A673 (cell line): Measurements from ENCODE around the gene CDH4. TPM values are rescaled to one million over a fixed set of nuclear protein-coding genes. Genes with fewer than 3 reads are reported as not detected.
"Not testable (repeated sequence)": the region's sequence is repeated elsewhere in the genome, so short reads cannot be mapped to it uniquely, and the experiment has no call there.

Source experiments
- BruUV-seq: library from RNA; stranded (reverse); fragments of 400-500 nt; replicated peaks from 2 replicates; lab custom pipeline; 2021; lab: Mats Ljungman, UMichigan
- CTCF ChIA-PET: fragments of 300-600 bp; sonication (Branson Sonifier 250); formaldehyde crosslinking; loops from one replicate; lab custom pipeline; 2022; ENCODE audit warnings: antibody characterized with exemption; lab: Charles Lee
- POLR2A ChIA-PET: fragments of 300-600 bp; sonication (Branson Sonifier 250); formaldehyde crosslinking; loops from one replicate; lab custom pipeline; 2022; ENCODE audit warnings: antibody characterized with exemption; ENCODE audit not compliant: low non-redundant PET; lab: Charles Lee
- DNase-seq: peaks from one replicate; pipeline ENCODE4 v3.0.0-alpha.2; 2015; ENCODE audit warnings: low spot score
- H3K27ac ChIP-seq: fragments of 200-600 bp; sonication (generic); 2 replicates; pipeline ENCODE4 v1.5.1; 2016; ENCODE audit warnings: mixed run types, low read depth, mild to moderate bottlenecking, mixed read lengths, antibody characterized with exemption, low read length; ENCODE audit not compliant: poor library complexity, severe bottlenecking
- H3K27me3 ChIP-seq: fragments of 200-600 bp; sonication (generic); replicated peaks from 2 replicates; pipeline ENCODE4 v1.6.1; 2017; ENCODE audit warnings: mixed run types, low read depth, mild to moderate bottlenecking, mixed read lengths, antibody characterized with exemption, low read length; ENCODE audit not compliant: insufficient read depth, poor library complexity
- H3K36me3 ChIP-seq: fragments of 200-600 bp; sonication (generic); 2 replicates; pipeline ENCODE4 v1.6.1; 2016; ENCODE audit warnings: mixed run types, mild to moderate bottlenecking, mixed read lengths, antibody characterized with exemption, low read length; ENCODE audit not compliant: insufficient read depth, poor library complexity, severe bottlenecking
- H3K4me1 ChIP-seq: fragments of 200-600 bp; sonication (generic); 2 replicates; pipeline ENCODE4 v1.6.1; 2017; ENCODE audit warnings: mixed run types, mild to moderate bottlenecking, mixed read lengths, antibody characterized with exemption, low read length; ENCODE audit not compliant: insufficient read depth, poor library complexity, severe bottlenecking
- H3K4me3 ChIP-seq: fragments of 200-600 bp; sonication (generic); 2 replicates; pipeline ENCODE4 v1.5.1; 2016; ENCODE audit warnings: low read depth, mixed run types, mild to moderate bottlenecking, mixed read lengths, low read length; ENCODE audit not compliant: poor library complexity, severe bottlenecking
- H3K9me3 ChIP-seq: fragments of 200-600 bp; sonication (generic); 2 replicates; pipeline ENCODE4 v1.6.1; 2016; ENCODE audit warnings: mixed run types, low read depth, mild to moderate bottlenecking, mixed read lengths, antibody characterized with exemption, low read length; ENCODE audit not compliant: poor library complexity, severe bottlenecking
- EZH2 ChIP-seq: fragments of 200-600 bp; sonication (generic); IDR thresholded peaks from 2 replicates; pipeline ENCODE4 v1.6.1; 2017; ENCODE audit warnings: borderline replicate concordance, low read depth, mild to moderate bottlenecking, mixed read lengths, antibody characterized with exemption, low read length; ENCODE audit not compliant: poor library complexity, severe bottlenecking
- intact Hi-C: fragments of 100-400 bp; cut with micrococcal nuclease; formaldehyde crosslinking; loops from one replicate; pipeline ENCODE4 v1.10.0; 2022; ENCODE audit not compliant: unreplicated experiment
- total RNA-seq: library from RNA; stranded (reverse); gene quantifications from 2 replicates; pipeline ENCODE4 v1.2.3, GENCODE V29; 2021
- TF ChIP-seq, protein P1 (sequence below): fragments of 300-800, 200-600 bp; sonication (generic); conservative IDR thresholded peaks from 2 replicates; pipeline ENCODE4 v1.5.1; 2017; ENCODE audit warnings: low read depth, mild to moderate bottlenecking, antibody characterized with exemption, low read length, moderate library complexity, mixed read lengths

CDH4 gene
- total RNA-seq, 1 experiment from 2014 or later: 8.3 TPM

DNA sequence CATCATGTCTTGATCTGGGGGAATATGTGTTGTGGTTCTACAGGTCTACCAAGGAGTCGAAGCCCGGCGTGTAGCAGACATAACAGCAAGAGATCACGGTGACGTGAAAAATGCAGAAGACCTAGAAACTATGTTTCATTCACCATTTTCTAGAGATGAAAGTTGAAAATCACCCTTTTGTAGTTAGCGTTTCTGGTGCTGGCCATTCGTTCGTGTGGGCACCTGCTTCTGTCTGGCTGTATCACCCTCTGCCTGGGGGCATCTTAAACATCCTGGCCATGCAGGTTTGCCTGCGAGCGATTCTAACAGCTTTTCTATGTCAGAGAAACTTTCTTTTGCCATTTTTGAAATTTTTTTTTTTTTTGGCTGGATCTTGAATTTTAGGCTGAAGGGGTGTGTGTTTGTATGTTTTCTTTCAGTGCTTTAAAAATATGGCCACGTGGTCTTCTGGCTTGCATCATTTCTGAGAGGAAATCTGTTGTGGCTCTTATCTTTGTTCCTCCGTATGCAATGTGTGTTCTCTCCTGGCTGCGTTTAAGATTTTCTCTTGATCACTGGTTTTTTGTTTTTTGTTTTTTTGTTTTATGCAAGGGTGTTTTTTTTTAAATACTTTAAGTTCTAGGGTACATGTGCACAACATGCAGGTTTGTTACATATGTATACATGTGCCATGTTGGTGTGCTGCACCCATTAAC lies 226.7 kb downstream of the CDH4 start:
- H3K36me3 ChIP-seq: no peaks in the 10 kb centered on the region
- H3K27ac ChIP-seq: no peak overlapping the region
- BruUV-seq: no TSS peak
- no peak overlapping the region for H3K4me3 ChIP-seq
- H3K9me3 ChIP-seq: no peaks in the 10 kb centered on the region
- POLR2A ChIA-PET: no interaction called here
- intact Hi-C loops: no loop called here
- DNase-seq: no peak
- CTCF ChIA-PET: no interaction called here
- no peaks in the 10 kb centered on the region for H3K4me1 ChIP-seq
- peaks cover 14% of the 10 kb centered on the region for H3K27me3 ChIP-seq
- TF ChIP-seq EZH2: no peak
- TF ChIP-seq, protein P1, sequence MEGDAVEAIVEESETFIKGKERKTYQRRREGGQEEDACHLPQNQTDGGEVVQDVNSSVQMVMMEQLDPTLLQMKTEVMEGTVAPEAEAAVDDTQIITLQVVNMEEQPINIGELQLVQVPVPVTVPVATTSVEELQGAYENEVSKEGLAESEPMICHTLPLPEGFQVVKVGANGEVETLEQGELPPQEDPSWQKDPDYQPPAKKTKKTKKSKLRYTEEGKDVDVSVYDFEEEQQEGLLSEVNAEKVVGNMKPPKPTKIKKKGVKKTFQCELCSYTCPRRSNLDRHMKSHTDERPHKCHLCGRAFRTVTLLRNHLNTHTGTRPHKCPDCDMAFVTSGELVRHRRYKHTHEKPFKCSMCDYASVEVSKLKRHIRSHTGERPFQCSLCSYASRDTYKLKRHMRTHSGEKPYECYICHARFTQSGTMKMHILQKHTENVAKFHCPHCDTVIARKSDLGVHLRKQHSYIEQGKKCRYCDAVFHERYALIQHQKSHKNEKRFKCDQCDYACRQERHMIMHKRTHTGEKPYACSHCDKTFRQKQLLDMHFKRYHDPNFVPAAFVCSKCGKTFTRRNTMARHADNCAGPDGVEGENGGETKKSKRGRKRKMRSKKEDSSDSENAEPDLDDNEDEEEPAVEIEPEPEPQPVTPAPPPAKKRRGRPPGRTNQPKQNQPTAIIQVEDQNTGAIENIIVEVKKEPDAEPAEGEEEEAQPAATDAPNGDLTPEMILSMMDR: no peak

GRCh38 chr20:61479433-61479832 lies 227.4 kb downstream of the CDH4 start:
- H3K9me3 ChIP-seq, H3K27ac ChIP-seq, POLR2A ChIA-PET, BruUV-seq, H3K36me3 ChIP-seq, H3K4me3 ChIP-seq, intact Hi-C loops, CTCF ChIA-PET, DNase-seq, H3K4me1 ChIP-seq: not testable (repeated sequence)
- peaks cover 13% of the 10 kb centered on the region for H3K27me3 ChIP-seq

DNA sequence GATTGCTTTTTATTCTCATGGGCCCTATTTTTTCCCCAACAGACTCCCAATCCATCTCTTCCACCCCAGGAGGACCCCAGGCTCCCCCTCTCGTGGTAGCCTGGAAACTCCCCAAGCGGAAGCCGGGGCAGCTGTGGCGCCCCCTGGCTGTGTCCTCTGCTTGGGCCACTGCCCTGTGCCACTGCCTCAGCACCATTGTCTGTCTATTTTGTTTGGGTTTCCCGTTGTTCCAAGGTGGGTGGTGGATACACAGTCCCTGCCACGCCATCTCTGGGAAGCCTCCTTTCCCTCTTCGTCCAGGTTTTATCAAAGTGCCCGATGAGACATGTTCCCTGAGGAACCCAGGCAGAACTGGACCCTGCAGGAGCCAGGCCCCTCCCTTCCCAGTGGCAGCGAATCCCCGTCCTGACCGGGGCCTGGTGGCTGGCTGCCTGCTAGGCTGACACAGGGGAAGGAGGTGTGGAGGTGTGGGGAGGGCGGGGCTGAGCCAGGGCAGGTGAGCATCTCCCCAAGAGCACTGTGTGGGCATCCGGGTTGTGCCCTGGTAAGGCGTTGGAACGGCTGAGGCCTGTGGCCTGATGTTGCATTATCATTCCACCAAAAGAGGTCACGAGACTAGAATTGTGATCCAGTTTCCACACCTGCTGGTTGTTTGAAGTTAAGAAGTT lies 228.2 kb downstream of the CDH4 start:
- TF ChIP-seq EZH2: no peak
- TF ChIP-seq, protein P1: peak; percentile 53
- H3K4me3 ChIP-seq: no peak overlapping the region
- no peaks in the 10 kb centered on the region for H3K9me3 ChIP-seq
- ChIA-PET POLR2A (no interaction called here), CTCF (no interaction called here)
- intact Hi-C loops: no loop called here
- peaks cover 8% of the 10 kb centered on the region for H3K27me3 ChIP-seq
- no TSS peak for BruUV-seq
- H3K27ac ChIP-seq: no peak overlapping the region
- no peaks in the 10 kb centered on the region for H3K36me3 ChIP-seq
- H3K4me1 ChIP-seq: no peaks in the 10 kb centered on the region
- no peak for DNase-seq
